Body of pancreas (tissue), 4 donors: ENCODE measurements around the gene ACTL6B. TPM values are rescaled to one million over a fixed set of nuclear protein-coding genes. Genes with fewer than 3 reads are reported as not detected.

ENCODE experiments used
- ATAC-seq: fragments of 150-250 bp; one replicate; pipeline ENCODE4 v1.9.1; 2016
- DNase-seq, 4 donors: peaks; one replicate each; pipeline ENCODE4 v3.0.0-alpha.2; 2019
- H3K27ac ChIP-seq, 4 donors: fragments of 200-600 bp; sonication (generic); 1 replicate in 3 of 4; 2 replicates in 1 of 4; pipeline versions ENCODE4 v1.5.1 to v1.6.1; 2016 to 2019; ENCODE audit warnings: mild to moderate bottlenecking in 1 of 4, mixed read lengths in 1 of 4, moderate library complexity in 1 of 4
- H3K27me3 ChIP-seq, 2 donors: fragments of 200-600 bp; sonication (generic); one replicate each; pipeline ENCODE4 v1.6.0; 2016; ENCODE audit warnings: mild to moderate bottlenecking in 1 of 2
- H3K36me3 ChIP-seq, 2 donors: fragments of 200-600 bp; sonication (generic); replicated peaks in 1 of 2; 2 replicates each; pipeline ENCODE4 v1.5.1; 2016; ENCODE audit warnings: low read depth in 2 of 2; ENCODE audit not compliant: insufficient read depth in 1 of 2
- H3K4me1 ChIP-seq: fragments of 200-600 bp; sonication (generic); one replicate; pipeline ENCODE4 v1.6.0; 2016
- H3K4me3 ChIP-seq, 2 donors: fragments of 200-600 bp; sonication (generic); 1 replicate in 1 of 2; 2 replicates in 1 of 2; pipeline ENCODE4 v1.5.1; 2016 to 2019
- H3K9me3 ChIP-seq, 3 donors: fragments of 200-600 bp; sonication (generic); 1 replicate in 2 of 3; 2 replicates in 1 of 3; pipeline ENCODE4 v1.5.1; 2016
- CTCF ChIP-seq, 7 experiments: fragments of 450-650 bp in 4 of 7; fragments of 200-600 bp in 3 of 7; sonication (generic) in 3 of 7; IDR thresholded peaks; one replicate each; pipeline ENCODE4 v1.5.1; 2016 to 2019; ENCODE audit warnings: antibody characterized with exemption in 7 of 7
- POLR2A ChIP-seq, 3 donors: fragments of 450-650 bp; IDR thresholded peaks; one replicate each; pipeline ENCODE4 v1.6.1; 2016; ENCODE audit warnings: antibody characterized with exemption in 3 of 3, mild to moderate bottlenecking in 2 of 3
- WGBS, 2 donors: methylation state at CpG; one replicate each; pipeline ENCODE4 v1.1.5; 2017; 5-methylcytosine and 5-hydroxymethylcytosine counted together
- intact Hi-C: fragments of 100-400 bp; cut with DNase I; formaldehyde crosslinking; loops from one replicate; pipeline ENCODE4 v1.15.1; 2023
- total RNA-seq, 2 donors: library from RNA; depleted of rRNA; stranded (reverse); fragments of >200 nt; gene quantifications; one replicate each; pipeline ENCODE4 v1.1.0, GENCODE V29; 2016

Gene ACTL6B
- total RNA-seq, 2 donors from 2014 or later: 0.52 TPM; not detected in 1

GRCh38 chr7:100689230-100690135 lies 33.2 kb upstream of the ACTL6B start:
- Histone ChIP-seq H3K9me3 (no peaks in the 10 kb centered on the region), H3K4me3 (no peak overlapping the region), H3K36me3 (peaks cover 6 to 30% of the 10 kb centered on the region in 2 donors), H3K27me3 (no peaks in the 10 kb centered on the region), H3K4me1 (peaks cover 52% of the 10 kb centered on the region), H3K27ac (no peak overlapping the region)
- no peak for DNase-seq
- ATAC-seq: no peak
- TF ChIP-seq POLR2A (IDR thresholded peaks at IDR 0.05): no peak
- TF ChIP-seq CTCF (IDR thresholded peaks at IDR 0.05): no peak
- 83 to 86% methylated on average over 9 to 17 of the region's 18 CpGs for WGBS, 2 donors
- intact Hi-C loops: loop anchor here (10.0 kb wide), 1 partner anchor 215 kb away; the partner anchor contains the start of gene TSC22D4

DNA sequence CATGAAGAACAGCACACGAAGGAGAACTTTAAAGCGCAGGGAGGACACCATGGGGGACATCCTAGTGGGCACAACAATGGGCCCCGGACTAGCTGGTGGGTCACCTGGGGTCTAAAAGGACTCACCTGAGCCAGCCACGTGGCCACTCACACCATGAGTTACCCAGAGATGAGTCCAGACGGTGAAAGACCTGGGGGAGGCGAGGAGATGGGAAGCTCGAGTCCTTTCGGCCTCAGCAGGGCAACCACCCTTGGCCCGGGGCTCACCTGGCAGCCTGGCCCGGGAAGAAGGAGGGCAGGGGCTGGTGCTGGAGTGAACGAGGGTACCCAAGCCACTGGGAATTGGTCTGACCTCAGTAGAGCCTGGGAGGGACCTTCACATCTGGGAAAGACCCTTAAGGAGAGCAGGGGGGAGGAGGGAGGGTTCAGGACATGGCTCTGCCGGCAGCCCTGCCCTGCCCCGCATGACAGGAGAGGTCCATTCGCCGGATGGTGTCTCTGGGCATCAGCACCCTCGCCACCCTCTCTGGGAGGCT lies 32.1 kb upstream of the ACTL6B start:
- intact Hi-C loops: loop anchor here (10.0 kb wide), 1 partner anchor 214 kb away; the partner anchor contains the start of gene TSC22D4
- Histone ChIP-seq H3K9me3 (no peaks in the 10 kb centered on the region), H3K4me1 (peaks cover 51% of the 10 kb centered on the region), H3K36me3 (peaks cover 10 to 41% of the 10 kb centered on the region in 2 donors), H3K4me3 (no peak overlapping the region), H3K27me3 (no peaks in the 10 kb centered on the region), H3K27ac (no peak overlapping the region)
- TF ChIP-seq CTCF (IDR thresholded peaks at IDR 0.05) (no peak), POLR2A (IDR thresholded peaks at IDR 0.05) (no peak)
- WGBS, 2 donors: 77 to 85% methylated on average over 15 to 16 of the region's 16 CpGs
- DNase-seq: no peak
- ATAC-seq: no peak

GRCh38 chr7:100687751-100688300 lies 31.6 kb upstream of the ACTL6B start:
- intact Hi-C loops: loop anchor here (10.0 kb wide), 1 partner anchor 213 kb away; the partner anchor contains the start of gene TSC22D4
- no peak for DNase-seq

DNA sequence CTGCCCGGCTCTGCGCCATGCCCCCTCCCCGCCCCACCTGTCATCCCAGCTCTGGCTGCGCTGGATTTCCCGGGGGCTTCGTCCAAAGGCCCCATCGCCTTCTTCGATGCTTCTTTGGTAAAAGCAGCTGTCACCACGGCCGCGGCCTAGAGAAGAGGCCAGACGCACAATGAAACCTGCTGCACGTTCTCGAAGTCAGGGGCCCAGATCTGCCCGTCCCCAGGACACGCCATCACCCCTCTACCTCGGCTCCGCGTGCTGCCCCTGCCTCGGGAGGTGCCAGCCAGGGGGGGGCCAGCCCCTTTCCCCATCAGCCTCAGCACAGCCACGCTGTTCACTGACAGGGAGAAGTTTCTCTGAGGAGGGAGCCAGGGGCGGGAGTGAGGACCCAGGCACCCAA lies 31.0 kb upstream of the ACTL6B start:
- Histone ChIP-seq H3K4me1 (peaks cover 40% of the 10 kb centered on the region), H3K27ac (no peak overlapping the region), H3K4me3 (no peak overlapping the region), H3K9me3 (no peaks in the 10 kb centered on the region), H3K27me3 (no peaks in the 10 kb centered on the region), H3K36me3 (peaks cover 10 to 46% of the 10 kb centered on the region in 2 donors)
- DNase-seq (no peak), ATAC-seq (no peak)
- TF ChIP-seq CTCF (IDR thresholded peaks at IDR 0.05) (no peak), POLR2A (IDR thresholded peaks at IDR 0.05) (no peak)
- WGBS, 2 donors: 90 to 91% methylated on average over 14 to 22 of the region's 22 CpGs
- intact Hi-C loops: loop anchor here (10.0 kb wide), 1 partner anchor 212 kb away; the partner anchor contains the start of gene TSC22D4

More at GRCh38 chr7:100687751-100688300, 31.6 kb upstream of the ACTL6B start:
- Histone ChIP-seq H3K27me3 (no peaks in the 10 kb centered on the region), H3K27ac (no peak overlapping the region), H3K4me1 (peaks cover 46% of the 10 kb centered on the region), H3K36me3 (peaks cover 10 to 46% of the 10 kb centered on the region in 2 donors), H3K4me3 (no peak overlapping the region), H3K9me3 (no peaks in the 10 kb centered on the region)
- TF ChIP-seq CTCF (IDR thresholded peaks at IDR 0.05) (no peak), POLR2A (IDR thresholded peaks at IDR 0.05) (no peak)
- ATAC-seq: no peak
- WGBS, 2 donors: 78 to 80% methylated on average over 19 to 24 of the region's 25 CpGs
